HUDEP-2 (cell line): ENCODE measurements around the gene FADS2.

Experiments used
- DNase-seq, 76 experiments: peaks; one replicate each; lab custom pipeline; 2025; ENCODE audit not compliant: unreplicated experiment in 76 of 76; lab: John Stamatoyannopoulos, UW

FADS2 gene

DNA sequence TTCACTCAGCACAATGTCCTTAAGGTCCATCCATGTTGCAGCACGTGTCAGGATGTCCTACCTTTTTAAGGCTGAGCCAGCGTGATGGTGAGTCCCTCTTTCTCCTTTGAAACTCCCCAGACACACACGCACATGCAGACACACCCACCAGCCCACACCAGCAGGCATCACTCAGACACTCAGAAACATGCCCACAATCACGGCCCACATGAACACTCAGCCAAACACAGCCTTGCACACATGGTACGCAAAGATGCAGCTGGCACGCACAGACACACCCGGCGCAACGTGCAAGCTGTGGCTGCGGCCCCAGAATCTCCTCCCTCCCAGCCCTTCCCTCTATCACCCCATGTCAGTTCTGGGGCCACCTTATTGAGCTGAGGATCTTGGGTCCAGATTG lies 55.2 kb downstream of the FADS2 start:
- DNase-seq: no peak

DNA sequence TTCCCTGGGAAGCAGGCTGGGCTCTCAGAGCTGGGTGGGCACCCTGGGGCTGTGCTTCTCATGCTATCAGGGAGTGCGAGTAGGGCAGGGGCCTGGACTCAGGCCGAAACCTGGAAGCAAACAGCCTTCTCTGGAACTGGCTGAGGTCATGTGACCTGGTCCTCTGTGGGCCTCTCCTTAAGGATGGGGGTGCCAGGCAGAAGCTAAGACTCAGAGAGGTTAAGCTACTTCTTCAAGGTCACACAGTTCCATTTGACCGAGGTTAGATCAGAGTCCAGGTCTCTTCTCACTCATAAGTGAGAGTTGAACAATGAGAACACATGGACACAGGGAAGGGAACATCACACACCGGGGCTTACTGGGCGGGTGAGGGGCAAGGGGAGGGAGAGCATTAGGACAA lies 55.8 kb downstream of the FADS2 start:
- no peak for DNase-seq

DNA sequence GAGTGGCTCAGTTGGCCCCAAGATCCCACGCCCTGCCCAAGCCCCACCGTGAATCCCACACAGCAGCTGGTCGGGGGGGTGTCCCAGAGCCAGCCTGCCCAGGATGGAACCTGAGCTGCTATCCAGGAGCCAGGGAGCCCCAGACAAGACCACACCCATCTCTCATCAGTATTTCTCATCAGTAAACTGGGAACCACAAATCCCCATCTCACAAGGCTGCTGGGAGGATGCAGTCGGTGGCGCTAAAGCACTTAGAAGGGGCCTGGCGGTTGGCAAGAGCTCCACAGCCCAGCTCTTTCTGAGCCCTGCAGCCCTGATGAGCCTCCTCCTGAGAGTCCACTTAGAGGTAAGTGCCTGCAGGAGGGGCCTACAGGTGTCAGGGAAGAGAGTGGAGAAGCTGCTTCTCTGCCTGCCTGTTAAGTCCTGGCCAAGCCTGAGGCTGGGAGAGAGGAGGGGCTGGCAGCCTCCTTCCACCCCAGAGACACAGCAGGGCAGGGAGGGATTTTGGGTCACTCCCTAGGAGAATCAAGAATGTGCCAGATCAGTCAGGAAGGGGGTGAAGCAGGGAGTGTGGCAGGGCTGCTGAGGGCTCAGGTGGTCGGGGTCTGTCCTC lies 57.2 kb downstream of the FADS2 start:
- DNase-seq: peak in 5 of 76 experiments; percentile 8 to 25 (median 11)

DNA sequence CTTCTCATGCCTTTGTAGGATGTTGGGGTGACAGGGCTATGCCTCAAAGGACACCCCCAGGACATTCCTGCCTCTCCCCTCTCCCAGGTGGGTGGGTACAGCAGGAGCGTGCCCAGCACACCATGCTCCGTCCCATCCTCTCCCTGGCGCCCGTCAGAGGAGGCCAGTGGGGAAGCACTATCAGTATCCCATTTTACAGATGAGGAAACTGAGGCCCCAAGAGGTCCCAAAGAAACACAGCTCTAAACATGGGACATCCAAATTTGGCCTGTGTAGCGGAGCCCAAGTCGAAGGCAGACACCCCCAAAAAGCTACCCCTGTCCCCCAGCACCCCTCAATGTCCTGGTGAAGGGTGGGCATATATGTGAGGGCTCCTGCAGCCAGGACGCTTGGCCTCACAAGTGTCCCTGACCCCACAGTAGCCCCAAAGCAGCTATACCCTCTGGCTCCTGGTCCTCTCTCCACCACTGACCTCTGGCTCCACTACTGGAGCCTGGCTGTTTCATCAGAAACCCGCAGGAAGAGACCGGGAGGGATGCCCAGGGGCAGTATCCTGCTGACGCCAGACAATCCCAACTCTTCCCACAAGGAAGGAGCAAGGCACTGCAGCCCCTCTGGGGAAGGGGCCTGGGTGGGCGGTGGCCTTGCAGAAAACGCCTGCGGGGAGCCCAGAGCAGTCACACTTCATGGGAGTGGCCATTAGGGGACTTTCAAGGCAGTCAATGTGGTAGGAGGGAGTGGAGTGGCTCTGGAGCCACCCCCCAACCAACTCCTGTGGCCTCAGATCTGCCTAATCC lies 57.9 kb downstream of the FADS2 start:
- no peak for DNase-seq

DNA sequence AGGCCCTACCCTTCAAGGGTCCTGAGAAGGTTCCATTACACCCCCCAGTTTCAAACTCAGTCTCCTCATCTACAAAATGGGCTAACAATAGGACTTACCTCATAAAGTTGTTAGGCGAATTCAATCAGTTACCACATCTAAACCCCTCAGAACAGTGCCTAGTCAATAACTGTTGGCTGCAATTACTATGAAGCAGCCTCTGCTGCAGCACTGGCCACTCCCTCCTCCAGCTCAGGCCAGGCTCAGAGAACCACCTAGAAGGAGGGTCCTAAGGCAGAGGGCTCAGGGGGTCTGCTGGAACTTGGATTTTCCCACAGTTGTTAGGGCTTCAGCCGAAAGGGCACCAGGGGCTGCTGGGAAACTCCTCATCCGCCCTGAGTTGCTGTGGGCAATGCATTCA lies 58.5 kb downstream of the FADS2 start:
- DNase-seq: no peak

DNA sequence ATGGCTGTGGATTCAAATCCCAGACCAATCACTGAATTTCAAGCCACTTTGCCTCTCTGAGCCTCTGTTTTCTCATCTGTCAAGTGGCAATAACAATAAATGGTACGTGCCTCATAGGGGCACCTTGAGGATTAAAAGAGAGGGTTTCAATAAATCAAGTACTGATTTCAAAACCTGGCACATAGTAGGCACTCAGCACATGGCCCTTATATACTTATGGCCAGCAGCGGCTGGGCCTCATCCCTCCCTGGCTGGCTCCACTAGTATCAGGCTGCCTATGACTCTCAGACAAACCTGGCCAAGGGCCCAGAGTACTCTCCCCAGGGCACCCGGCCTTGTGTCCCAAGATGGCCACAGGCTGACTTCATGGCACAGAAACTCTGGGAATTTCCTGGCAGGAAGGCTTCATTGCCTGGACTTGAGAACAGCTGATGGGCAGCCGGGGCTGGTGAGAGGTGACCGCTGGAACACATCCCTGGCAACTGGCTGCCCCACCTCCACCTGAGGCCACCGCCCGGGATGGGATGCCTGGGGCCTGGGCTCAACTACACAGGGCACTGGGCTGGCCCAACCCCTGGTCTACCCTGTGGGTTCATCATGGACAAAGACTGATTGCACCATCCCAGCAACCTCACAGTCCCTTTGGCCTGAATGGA lies 59.9 kb downstream of the FADS2 start:
- no peak for DNase-seq

DNA sequence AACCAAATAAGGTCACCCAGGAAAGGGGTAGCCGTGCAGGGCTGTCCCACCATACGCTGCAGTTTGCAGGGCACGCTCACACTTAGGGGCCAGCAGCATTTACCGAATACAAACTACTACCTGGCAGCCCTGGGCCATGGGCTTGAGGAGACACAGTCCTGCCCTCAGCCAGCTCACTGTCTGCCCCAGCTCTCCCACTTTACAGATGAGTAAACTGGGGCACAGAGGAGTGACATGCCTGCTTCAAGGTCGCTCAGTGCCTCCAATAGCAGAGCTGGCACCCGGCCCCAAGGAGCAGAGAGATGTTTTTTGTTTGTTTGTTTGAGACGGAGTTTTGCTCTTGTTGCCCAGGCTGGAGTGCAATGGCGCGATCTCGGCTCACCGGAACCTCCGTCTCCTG lies 60.5 kb downstream of the FADS2 start:
- no peak for DNase-seq

DNA sequence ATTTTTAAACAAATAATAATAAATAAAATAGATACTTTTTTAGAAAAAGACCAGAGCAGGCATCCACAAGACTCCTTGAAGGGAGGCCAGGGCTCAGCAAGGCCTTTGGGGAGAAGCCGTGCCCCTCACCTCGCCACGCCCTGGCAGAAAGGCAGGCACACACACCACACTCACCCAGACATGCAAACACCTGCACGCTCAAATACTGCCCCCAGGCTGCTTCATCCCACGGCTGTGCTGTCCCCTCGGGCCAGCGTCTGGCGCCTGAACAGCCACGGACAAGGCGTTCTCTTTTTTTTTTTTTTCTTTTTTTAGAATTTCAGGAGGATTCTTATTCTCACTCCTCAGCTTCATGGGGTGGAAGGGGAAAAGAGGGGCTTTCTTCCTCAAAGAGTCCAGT lies 61.7 kb downstream of the FADS2 start:
- no peak for DNase-seq

DNA sequence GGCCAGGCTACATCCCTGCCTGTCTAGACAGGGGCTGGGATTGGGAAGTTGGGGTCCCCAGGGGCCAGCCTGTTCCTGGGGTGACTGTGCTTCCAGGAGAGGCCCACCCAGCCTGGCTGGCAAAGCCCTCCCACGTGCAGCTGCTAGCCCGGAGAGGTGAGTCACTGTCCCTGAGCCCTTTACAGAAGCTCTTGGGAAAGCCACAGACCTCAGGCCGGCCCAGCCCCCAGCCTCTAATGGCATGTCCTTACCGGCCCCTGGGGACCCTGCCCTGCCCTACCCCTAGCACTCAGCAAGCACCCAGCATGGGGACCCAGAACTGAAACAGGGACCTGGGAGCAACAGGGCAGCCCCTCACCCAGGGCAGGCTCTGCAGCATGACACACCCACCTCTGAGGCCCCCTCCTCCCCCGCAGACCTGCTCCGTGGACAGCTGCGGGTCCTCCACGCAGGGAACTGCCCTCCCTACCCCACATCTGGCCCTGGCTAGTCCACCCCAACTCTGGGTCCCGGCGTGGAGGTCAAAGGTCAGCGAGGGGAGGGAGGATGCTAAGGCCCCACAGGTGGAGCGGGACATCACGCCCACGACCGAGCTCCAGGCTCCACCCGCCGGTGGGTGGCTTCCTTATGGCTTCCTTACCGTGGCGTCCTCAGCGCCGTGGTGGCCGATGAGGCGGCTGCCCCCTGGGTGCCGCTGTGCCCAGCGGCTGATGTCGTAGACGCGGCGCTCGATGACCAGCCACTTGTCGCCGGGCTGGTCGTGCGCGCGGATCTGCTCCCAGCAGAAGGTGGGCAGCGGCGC lies 62.6 kb downstream of the FADS2 start:
- peak in 19 of 76 experiments; percentile 6 to 51 (median 19) for DNase-seq

DNA sequence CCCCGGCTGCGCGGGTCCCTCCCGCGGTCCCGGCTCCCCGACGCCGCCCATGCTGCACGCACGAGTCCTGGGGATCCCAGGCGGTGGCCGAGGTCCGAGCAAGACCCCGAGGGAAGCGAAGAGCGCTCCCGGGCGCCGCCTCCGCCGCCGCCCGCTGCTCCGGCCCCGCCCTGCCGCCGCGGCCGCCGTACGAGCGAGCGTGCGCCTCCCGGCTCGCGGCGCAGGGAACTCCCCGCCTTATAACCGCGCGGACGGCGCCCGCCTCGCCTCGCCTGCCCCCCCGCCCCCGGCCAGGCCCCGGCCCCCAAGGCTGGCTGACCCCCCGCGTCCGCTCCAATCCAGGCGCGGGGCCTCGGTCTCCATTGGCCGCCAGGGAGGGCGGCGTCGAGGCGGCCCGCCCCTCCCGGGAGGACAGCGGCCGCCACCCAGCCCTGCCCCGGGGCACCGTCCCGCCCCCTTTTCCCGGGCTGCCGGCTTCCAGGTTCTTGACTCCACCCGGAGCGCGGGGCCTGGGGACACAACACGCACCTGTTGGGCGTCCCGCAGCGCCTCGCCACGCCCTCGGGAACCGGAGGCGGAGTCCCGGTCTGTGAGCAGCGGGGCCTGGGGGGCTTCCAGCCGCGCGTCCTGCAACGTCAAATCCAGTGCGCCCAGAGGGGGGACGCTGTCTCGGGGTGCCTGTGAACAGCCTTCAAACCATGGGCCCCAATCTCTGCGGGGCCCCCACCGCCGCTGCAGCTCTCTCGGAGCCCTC lies 63.4 kb downstream of the FADS2 start, which contains the start of gene FADS3:
Gene FADS3, minus strand, starts transcription at position 215 of the 754 bp plus-strand sequence. Its CDS starts 164 bp downstream, at position 51.
- DNase-seq: peak in 58 of 76 experiments; percentile 12 to 75 (median 55)

DNA sequence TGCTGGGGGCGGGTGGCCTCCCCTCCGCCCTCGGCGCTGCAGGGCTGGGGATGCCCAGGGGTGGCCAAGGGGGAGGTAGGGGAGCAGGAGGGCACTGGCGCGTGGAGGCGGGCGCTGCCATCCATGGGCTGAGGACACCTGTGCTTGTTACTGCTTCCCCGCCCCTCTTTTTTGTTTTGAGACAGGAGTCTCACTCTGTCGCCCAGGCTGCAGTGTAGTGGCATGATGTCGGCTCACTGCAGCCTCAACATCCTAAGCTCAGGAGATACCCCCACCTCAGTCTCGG lies 63.9 kb downstream of the FADS2 start:
- no peak for DNase-seq

DNA sequence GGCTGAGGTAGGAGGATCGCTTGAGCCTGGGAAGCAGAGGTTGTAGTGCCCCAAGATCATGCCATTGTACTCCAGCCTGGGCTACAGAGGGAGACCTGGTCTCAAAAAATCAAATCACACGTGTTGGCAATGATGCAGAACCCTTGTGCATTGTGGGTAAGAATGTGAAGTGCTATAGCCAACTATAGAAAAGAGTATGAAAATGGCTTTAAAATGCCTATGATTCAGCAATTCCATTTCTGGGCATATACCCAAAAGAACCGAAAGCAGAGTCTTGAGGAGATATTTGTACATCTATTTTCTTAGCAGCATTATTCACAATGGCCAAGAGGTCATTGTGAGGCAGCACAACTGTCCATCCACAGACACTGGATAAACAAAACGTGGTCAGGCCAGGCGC lies 65.9 kb downstream of the FADS2 start:
- DNase-seq: peak in 16 of 76 experiments; percentile 6 to 60 (median 23)

DNA sequence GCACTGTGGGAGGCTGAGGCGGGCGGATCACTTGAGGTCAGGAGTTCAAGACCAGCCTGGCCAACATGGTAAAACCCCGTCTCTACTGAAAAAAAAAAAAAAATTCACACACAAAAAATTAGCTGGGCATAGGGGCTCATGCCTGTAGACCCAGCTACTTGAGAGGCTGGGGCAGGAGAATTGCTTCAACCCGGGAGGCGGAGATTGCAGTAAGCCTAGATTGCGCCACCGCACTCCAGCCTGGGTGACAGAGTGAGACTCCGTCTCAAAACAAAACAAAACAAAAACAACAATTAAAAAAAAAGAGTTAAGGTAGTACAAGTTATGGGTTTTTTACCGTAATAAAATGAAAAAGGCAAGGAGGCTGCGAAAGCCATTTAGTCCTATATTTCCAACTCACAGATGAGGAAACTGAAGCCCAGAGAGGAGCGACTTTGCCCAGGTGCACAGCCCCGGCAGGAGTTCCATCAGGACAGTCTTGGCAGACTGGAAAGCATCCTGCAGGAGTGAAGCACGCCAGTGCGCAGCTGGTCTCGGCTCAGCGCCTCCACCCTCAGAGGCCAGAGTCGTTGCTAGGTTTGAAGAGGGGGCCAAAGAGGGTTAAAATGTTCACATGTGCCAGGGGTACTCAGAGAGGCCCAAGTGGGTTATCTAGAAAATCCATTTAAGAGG lies 67.1 kb downstream of the FADS2 start:
- no peak for DNase-seq

DNA sequence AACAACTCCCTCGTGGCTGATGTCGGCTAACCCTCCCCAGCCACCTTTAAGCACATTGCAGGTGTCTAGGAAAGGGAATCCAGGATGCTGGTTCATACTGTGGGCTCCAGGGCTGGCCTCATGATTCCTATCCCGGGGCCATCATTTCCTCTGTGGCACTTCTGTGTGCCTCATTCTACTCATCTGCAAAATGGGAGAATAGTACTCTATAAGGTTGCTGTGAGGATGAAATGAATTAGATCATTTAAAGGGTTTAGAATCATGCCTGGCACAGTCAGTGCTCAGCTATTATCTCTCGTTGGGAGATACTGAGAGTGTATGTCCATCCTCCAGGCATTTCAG lies 67.6 kb downstream of the FADS2 start:
- DNase-seq: no peak

DNA sequence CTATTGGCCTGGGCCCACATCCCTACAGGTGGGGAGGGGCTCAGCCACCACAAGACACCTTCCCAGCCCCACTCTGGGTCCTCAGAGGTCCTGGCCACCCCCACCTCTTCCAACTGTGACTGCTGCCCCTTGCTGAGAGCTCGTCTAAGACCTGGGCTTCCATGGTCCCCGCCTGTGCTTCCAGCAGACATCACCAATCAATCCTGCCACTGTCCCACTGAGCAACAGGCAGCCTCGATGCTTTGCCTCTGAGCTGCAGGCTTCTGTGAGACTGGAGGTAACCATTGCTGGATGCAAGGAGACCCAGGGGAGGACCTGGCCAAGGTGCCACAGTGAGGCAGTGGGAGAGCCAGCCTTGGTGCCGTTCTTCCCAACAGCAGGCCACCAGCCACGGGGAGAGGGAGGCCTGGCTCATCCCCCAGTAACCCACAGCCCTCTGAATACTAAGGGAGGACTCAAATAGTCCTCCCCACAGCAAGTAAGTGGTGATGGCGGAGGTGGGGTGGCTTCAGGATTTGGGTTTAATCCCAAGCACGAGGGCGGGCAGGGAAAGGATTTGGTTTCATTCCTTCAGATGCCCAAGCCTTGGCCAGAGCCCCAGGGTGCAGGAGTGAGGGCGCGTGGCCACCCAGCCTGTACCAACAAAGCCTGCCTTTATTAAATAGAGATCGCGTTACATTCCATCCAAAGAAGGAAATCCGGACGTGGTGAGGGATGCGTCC lies 68.7 kb downstream of the FADS2 start:
- DNase-seq: no peak

DNA sequence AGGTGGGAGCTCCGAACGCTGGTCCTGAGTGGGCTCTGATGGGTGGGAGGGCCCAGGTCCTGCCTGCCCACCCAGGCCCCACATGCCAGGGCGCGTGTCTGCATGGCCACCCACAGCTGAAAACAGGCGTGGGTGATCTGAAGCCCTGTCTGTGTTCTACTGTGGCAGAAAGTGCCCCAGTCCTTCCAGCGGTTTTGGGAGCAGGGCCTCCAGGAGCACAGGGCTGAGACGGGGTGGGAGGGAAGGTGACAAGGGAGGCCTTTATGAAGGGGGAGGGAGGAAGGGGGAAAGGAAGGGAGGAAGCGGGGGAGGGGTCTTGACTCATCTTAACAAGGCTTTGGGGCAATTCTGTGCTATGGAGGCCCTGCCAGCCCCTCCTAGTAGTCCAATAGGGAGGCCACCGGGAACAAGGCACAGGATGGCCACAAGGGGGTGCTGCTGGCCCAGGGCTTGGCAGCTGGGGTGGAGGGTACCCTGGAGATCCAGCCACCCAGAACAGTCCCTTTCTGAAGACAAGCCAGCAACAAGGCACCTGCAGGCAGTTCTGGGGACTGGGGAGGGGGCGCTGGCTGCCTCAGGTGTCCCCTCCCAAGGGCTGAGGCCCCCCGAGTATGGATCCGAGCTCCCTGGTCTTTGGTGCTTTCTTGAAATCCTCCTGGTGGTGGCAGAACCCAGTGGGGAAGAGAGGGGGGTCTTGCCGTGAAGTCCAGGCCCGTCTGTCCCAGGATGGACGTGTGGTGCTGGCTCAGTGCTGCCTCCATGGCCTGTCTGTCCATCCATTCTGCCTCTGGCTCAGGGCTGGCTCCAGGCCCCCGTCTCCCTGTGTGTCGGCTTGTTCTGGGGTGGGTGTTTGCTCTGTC lies 69.5 kb downstream of the FADS2 start:
- peak in 61 of 76 experiments; percentile 10 to 73 (median 56) for DNase-seq

DNA sequence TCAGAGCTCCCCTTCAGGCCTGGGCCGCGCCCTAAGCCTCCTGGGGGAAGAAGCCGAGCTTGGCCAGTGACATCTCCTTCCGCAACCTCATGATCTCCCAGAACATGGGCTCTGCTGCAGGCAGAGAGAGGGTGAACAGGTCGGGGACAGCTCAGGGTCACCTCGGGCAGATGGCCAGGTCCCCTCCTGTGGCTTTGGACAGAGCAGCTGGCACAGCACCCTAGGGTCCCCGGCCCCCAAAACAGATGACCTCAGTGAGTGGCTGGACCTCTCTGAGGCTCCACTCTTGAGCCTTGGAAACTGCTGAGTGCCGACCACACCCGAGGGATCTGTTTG lies 70.1 kb downstream of the FADS2 start:
- no peak for DNase-seq

DNA sequence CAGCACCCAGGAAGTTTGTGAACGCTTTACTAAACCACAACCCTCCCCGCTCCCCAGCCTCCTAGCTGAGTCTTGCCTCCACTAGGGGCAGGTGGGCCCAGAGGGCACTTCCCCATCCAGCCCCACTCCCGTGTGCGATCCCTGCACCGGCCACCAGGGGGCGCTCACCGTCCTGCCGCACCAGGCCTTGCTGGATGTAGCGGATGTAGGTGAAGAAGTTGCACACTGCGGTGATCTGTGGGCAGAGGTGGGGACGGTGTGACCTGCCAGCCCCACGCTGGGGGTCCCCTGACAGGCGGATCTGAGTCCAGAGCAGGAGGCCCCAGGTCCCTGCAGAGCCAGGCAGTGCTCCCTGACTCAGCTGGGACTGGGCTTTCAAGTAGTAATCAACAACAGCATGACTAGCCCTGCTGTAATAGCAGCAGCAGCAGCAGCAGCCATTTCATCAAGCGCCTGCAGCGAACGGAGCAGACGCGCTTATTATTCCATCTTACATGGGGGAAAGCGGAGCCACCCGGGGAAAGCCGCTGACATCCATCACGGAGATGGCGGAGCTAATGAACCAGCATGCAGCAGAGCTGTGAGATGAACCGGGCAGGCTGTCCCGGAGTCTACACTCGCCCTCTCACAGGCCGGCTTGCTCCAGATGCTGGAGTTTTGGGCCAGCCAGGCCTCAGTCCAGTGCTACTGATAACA lies 71.2 kb downstream of the FADS2 start:
- DNase-seq: peak in 70 of 76 experiments; percentile 20 to 91 (median 76)
